GM12891 (cell line): ENCODE data around the gene S100A7A.

ENCODE experiments used
- DNase-seq: peaks from one replicate; pipeline ENCODE4 v3.0.0; 2011; ENCODE audit warnings: low spot score; ENCODE audit not compliant: insufficient read length
- FAIRE-seq: peaks from 2 replicates; lab custom pipeline; 2011; peaks lifted over from hg19 to GRCh38; lab: Jason Lieb, UNC
- PAX5 ChIP-seq: IDR thresholded peaks from 2 replicates; pipeline ENCODE4 v1.6.1; 2011; ENCODE audit warnings: low read length, moderate library complexity, mild to moderate bottlenecking; ENCODE audit not compliant: insufficient read depth, severe bottlenecking
- POLR2A ChIP-seq: IDR thresholded peaks from 2 replicates; pipeline ENCODE4 v1.6.1; 2011; ENCODE audit warnings: low read depth, low read length, control low read depth
- POLR2AphosphoS5 ChIP-seq: IDR thresholded peaks from 2 replicates; pipeline ENCODE4 v1.6.1; 2011; ENCODE audit warnings: low read depth, low read length, control low read depth
- POU2F2 ChIP-seq: IDR thresholded peaks from 2 replicates; pipeline ENCODE4 v1.6.1; 2011; ENCODE audit warnings: low read depth, mild to moderate bottlenecking, control low read depth, low read length, moderate library complexity
- SPI1 ChIP-seq: IDR thresholded peaks from 2 replicates; pipeline ENCODE4 v1.6.1; 2011; ENCODE audit warnings: low read depth, low read length, control low read depth
- TAF1 ChIP-seq: IDR thresholded peaks from 2 replicates; pipeline ENCODE4 v1.6.1; 2011; ENCODE audit warnings: low read depth, low read length, control low read depth

S100A7A gene

GRCh38 chr1:153420306-153420705 is 4.0 kb downstream of the S100A7A start:
- FAIRE-seq (no peak), DNase-seq (no peak)
- TF ChIP-seq TAF1 (no peak), POLR2AphosphoS5 (no peak), PAX5 (no peak), SPI1 (no peak), POU2F2 (no peak), POLR2A (no peak)

- DNase-seq (peak; percentile 27), FAIRE-seq (peak; percentile 75)
- no peak for TF ChIP-seq POU2F2
- TF ChIP-seq PAX5: no peak
Measured at GRCh38 chr1:153422450-153423068, 6.2 kb downstream of the S100A7A start.

- no peak for DNase-seq
- no peak for FAIRE-seq
- TF ChIP-seq POU2F2: no peak
Measured at GRCh38 chr1:153426809-153427208, 10.5 kb downstream of the S100A7A start.

- no peak for TF ChIP-seq POLR2AphosphoS5
- TF ChIP-seq POU2F2: no peak
- TF ChIP-seq POLR2A: no peak
- no peak for TF ChIP-seq SPI1
- no peak for TF ChIP-seq PAX5
- TF ChIP-seq TAF1: no peak
- FAIRE-seq (no peak), DNase-seq (no peak)
Measured at GRCh38 chr1:153428073-153428638, 11.8 kb downstream of the S100A7A start.

GRCh38 chr1:153428791-153429190 is 12.5 kb downstream of the S100A7A start:
- DNase-seq: no peak
- TF ChIP-seq POLR2AphosphoS5: no peak
- TF ChIP-seq POLR2A: no peak
- TF ChIP-seq POU2F2: no peak
- no peak for TF ChIP-seq SPI1
- TF ChIP-seq PAX5: no peak
- TF ChIP-seq TAF1: no peak
- FAIRE-seq: no peak

GRCh38 chr1:153429266-153430165 is 13.2 kb downstream of the S100A7A start:
- FAIRE-seq (no peak), DNase-seq (no peak)
- TF ChIP-seq POU2F2 (no peak), SPI1 (no peak), PAX5 (no peak), POLR2AphosphoS5 (no peak), POLR2A (no peak), TAF1 (no peak)

GRCh38 chr1:153430166-153430553 is 13.8 kb downstream of the S100A7A start:
- DNase-seq: no peak
- FAIRE-seq: no peak
- no peak for TF ChIP-seq SPI1
- no peak for TF ChIP-seq PAX5
- TF ChIP-seq POLR2AphosphoS5: no peak
- no peak for TF ChIP-seq POU2F2

- TF ChIP-seq POLR2A (no peak), SPI1 (no peak), TAF1 (no peak), POLR2AphosphoS5 (no peak), POU2F2 (no peak), PAX5 (no peak)
- no peak for FAIRE-seq
- DNase-seq: no peak
Measured at GRCh38 chr1:153430561-153430960, 14.2 kb downstream of the S100A7A start.

GRCh38 chr1:153431002-153431401 is 14.7 kb downstream of the S100A7A start:
- DNase-seq: no peak
- no peak for FAIRE-seq
- TF ChIP-seq POLR2AphosphoS5 (no peak), TAF1 (no peak), PAX5 (no peak), SPI1 (no peak), POU2F2 (no peak), POLR2A (no peak)

GRCh38 chr1:153431427-153431826 is 15.1 kb downstream of the S100A7A start:
- no peak for DNase-seq
- no peak for FAIRE-seq
- TF ChIP-seq TAF1 (no peak), POLR2AphosphoS5 (no peak), SPI1 (no peak)
